UCSD-AML1 (cell line): Measurements from ENCODE around the gene HES1.
A peak's percentile ranks its signal among the peaks of the same experiment; 100 is the strongest.
"Not testable (repeated sequence)": the region's sequence is repeated elsewhere in the genome, so short reads cannot be mapped to it uniquely, and the experiment has no call there.

Experiments used
- DNase-seq: peaks from one replicate; lab custom pipeline; 2025; ENCODE audit not compliant: unreplicated experiment; lab: John Stamatoyannopoulos, UW

Gene HES1

GRCh38 chr3:194139814-194140391 lies 4.0 kb downstream of the HES1 start:
- no peak for DNase-seq

- DNase-seq: peak; percentile 70
Observed at GRCh38 chr3:194140520-194141414, 4.8 kb downstream of the HES1 start.

DNA sequence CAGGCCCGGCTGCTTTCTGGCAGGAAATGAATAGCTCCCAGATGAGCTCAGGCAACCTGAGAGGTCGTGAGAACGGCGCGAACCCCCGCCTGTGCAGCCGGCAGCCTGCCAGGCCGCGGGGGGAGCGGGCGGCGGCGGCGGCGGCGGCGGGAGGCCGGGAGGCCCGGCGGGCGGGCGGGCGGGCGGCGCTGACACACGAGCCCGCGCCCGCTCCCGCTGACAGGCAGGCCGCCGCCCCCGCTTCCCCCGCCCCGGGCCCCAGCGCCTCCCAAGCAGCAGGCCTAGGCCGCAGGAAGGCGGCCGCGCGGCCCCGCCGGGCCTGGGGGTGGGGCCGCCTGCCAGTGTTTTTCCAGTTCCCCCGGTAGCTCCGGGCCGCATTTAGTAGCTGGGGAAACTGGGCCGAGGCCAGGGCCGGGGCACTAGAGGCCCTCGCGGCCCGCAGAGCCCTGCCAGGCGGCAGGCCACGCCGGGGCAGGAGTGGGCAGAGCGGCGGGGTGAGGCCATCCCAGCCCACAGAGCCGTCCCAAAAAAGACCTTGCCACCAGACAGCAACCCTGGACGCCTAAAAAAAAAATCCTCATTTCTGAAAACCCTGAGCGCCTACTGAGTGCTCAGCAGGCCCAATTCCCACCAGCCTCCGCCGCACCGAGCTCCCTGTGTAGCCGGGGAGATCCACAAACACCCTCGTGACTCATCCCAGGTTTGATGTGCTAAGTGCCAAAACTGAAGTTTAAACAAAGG lies 5.6 kb downstream of the HES1 start:
- peak; percentile 88 for DNase-seq

- no peak for DNase-seq
Observed at GRCh38 chr3:194142156-194142910, 6.4 kb downstream of the HES1 start.

GRCh38 chr3:194145702-194146101 lies 9.8 kb downstream of the HES1 start:
- no peak for DNase-seq

DNA sequence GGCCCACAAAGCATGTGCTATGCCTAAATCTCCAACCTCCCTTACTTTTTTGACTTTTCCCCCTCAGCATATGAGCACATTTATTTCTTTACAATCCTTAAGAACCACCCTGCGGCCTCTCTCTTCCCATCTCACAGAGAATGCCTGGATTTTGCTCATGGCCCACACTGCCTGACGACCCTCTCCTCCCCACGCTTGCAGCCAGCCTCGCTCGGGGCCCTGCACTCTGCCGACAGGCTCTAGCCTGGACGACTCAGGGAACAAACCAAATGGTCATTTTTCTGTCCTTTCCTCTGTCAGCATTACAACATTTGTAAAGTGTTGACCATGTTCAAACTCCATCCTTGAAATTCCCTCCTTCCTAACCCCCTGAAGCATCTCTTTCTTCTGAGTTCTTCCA lies 11.7 kb downstream of the HES1 start:
- no peak for DNase-seq

- DNase-seq: no peak
Observed at GRCh38 chr3:194148383-194148782, 12.4 kb downstream of the HES1 start.

GRCh38 chr3:194150252-194150934 lies 14.4 kb downstream of the HES1 start:
- DNase-seq: no peak

GRCh38 chr3:194150935-194151302 lies 15.0 kb downstream of the HES1 start:
- not testable (repeated sequence) for DNase-seq

DNA sequence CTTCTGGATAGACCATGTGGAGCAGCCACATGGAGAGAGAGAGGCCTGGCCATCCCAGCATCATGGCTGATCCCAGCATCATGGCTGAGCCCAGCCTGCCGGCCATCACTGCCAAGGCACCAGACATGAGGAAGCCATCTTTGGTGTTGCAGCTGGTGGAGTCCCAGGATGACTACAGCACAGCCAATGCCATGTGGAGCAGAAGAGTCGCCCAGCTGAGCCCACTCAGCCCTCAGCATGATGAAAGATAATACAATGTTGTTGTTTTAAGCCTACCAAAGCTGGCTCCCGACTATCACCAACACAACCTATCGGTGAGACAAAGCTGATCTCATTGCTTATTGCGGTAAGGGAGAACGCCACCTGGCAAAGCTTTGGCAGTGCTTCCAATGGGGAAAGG lies 18.4 kb downstream of the HES1 start:
- no peak for DNase-seq

DNA sequence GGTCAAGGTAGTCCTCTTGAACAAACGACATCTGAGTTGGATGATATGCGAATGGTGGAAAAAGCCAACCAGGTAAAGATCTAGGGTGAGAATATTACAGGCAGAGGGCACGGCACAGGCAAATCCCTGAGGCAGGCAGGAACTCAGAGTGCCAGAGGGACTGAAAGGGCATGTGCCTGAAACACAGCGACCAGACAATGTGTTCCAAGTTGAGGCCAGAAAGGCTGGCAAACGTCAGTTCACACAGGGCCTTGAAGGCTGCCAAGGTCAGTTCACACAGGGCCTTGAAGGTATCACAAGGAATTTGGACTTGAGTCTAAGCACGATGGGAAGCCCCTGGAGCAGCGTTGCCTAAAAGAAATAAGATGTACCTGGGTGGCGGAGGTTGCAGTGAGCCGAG lies 20.1 kb downstream of the HES1 start:
- no peak for DNase-seq

GRCh38 chr3:194158942-194159439 lies 23.0 kb downstream of the HES1 start:
- DNase-seq: no peak

- no peak for DNase-seq
Observed at GRCh38 chr3:194160158-194160557, 24.2 kb downstream of the HES1 start.

- no peak for DNase-seq
Observed at GRCh38 chr3:194161131-194162045, 25.4 kb downstream of the HES1 start.

DNA sequence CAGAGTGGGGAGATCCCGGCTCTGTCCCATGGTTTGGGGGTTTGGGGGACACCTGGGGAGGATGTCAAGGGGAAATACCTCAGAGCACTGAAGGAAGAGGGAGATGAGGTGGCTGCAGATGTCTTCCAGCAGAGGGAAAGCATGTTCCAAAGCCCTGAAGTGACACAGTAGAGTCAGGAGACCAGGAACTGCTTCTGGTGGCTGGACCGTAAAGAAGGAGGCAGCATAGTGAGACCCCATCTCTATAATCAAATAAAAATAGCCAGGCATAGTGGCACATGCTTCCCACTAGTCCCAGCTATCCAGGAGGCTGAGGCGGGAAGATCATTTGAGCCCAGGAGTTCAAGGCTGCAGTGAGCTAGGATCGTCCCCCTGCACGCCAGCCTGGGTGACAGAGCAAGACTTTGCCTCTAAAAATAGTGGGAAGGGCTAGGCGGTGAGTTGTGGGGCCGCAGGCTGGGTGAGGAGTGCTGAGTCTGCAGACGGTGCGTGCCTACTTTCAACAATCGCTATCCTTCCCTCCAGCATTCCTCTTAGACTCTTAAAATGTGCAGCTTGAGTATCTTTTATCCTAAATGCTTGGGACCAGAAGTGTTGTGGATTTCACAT lies 26.2 kb downstream of the HES1 start:
- no peak for DNase-seq

DNA sequence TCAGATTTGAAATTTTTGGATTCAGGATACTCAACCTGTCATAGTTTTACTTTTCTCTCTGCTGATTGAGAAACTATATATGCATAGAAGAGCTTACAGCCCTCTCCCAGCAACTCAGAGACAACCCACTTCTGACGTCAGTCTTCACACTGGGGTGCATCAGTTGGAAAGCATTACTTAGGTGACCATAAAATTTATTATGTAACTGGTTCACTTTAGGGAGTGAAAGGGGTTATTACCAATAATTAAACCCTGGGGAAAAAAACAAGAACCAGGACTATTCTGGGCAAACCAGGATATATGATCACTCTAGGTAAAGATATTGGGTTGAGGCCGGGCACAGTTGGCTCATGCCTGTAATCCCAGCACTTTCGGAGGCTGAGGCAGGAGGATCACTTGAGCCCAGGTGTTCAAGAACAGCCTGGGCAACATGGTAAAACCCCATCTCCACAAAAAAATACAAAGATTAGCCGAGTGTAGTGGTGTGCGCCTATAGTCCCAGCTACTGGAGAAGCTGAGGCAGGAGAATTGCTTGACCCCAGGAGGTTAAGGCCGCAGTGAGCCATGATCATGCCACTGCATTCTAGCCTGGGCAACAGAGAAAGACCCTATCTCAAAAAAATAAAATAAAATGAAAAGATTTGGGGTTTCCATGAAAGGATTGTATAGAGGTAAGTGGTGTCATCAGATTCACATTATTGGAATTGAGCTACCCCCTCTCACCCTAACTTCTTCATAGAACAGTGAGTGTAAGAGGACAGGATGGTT lies 27.1 kb downstream of the HES1 start:
- no peak for DNase-seq

GRCh38 chr3:194163697-194164096 lies 27.7 kb downstream of the HES1 start:
- DNase-seq: no peak

DNA sequence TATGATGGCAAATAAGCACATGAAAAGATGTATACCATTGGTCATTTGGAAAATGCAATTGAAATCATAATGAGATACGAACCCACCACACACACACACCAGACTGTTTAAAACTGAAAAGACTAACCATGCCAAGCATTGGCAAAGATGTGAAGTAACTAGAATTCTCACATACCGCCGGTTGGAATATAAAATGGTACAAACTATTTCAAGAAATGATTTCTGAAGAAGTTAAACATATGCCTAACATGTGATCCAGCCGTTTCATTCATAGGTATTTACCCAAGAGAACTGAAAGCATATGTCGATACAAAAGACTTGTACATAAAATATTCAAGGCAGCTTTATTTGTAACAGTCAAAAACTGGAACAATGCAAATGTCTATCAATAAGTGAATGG lies 28.9 kb downstream of the HES1 start:
- DNase-seq: no peak
